Measurements from ENCODE around the gene FAM120AOS.

DNA sequence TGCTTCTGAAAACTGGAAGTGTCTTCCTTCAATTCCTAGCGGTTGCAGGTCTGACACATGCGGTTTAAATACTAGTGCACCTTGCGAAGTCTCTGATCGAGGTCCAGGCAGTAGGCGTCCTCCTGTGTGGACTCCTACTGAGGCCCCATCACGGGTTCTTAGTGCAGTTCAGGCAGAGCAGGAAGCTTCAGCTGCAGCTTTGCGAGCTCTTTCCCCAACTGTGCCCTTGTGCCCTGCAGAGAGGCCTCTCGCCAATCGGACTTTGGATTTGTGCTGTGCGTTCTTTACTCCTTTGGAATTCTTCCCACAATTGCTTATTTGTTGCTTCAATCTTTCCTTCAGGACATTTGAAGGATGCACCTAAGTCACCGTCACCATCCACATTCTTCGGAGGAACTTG, 40.6 kb upstream of the FAM120AOS start:
- TF ChIP-seq, protein P1, sequence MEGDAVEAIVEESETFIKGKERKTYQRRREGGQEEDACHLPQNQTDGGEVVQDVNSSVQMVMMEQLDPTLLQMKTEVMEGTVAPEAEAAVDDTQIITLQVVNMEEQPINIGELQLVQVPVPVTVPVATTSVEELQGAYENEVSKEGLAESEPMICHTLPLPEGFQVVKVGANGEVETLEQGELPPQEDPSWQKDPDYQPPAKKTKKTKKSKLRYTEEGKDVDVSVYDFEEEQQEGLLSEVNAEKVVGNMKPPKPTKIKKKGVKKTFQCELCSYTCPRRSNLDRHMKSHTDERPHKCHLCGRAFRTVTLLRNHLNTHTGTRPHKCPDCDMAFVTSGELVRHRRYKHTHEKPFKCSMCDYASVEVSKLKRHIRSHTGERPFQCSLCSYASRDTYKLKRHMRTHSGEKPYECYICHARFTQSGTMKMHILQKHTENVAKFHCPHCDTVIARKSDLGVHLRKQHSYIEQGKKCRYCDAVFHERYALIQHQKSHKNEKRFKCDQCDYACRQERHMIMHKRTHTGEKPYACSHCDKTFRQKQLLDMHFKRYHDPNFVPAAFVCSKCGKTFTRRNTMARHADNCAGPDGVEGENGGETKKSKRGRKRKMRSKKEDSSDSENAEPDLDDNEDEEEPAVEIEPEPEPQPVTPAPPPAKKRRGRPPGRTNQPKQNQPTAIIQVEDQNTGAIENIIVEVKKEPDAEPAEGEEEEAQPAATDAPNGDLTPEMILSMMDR (IDR thresholded peaks at IDR 0.05): no peak
- no peak for TF ChIP-seq ZFX (IDR thresholded peaks at IDR 0.05; ENCODE audit: borderline replicate concordance)
